Activated CD4-positive, CD25-positive, alpha-beta regulatory T cell (primary cell): ENCODE data around the gene PTGS1.
A peak's percentile ranks its signal among the peaks of the same experiment; 100 is the strongest.
"Not testable (repeated sequence)": the region's sequence is repeated elsewhere in the genome, so short reads cannot be mapped to it uniquely, and the experiment has no call there.

ENCODE experiments used
- DNase-seq, 4 experiments: peaks; one replicate each; lab custom pipeline; 2025; lab: John Stamatoyannopoulos, UW

The PTGS1 gene

GRCh38 chr9:122347348-122348287 lies 23.2 kb upstream of the PTGS1 start:
- DNase-seq = no peak

DNA sequence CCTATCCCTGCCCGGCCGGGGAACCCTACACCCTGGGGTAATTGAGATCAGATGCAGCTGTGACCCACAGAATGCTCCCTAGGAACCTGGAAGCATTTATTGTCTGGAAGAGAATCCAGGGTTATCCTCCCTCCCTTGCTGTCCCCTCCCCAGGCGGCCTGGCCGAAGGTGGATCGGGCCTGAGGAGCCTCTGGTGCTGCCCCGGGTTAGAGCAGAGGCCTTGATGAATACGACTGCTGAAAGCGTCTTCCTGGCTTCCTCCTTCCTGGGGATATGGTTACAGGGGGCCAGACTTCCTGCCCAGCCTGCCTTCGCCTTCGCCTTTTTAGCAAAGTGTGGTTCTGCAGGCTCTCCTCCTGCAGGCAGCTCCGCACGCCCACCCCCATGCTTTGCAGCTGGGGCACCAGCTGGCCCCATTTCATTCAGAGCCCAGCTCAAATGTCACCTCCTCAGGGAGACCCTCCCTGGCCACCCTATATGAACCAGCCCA lies 22.5 kb upstream of the PTGS1 start:
- DNase-seq = no peak

DNA sequence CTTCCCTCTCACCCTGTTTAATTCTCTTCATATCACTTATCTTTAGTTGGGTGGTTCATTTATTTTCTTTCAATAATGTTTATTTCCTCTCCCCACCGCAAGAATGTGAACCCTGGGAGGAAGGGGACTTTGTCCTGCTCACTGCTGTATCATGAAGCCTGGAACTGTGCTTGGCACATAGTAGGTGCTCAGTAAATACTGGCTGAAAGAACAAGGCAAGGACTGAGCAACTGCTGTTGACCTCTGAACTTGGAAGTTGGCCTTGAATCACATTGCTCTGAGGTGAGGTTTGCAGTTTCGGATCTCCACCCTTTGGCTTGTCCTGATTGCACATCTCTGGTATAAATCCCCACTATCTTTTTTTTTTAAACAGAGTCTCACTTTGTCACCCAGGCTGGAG lies 22.0 kb upstream of the PTGS1 start:
- no peak for DNase-seq

DNA sequence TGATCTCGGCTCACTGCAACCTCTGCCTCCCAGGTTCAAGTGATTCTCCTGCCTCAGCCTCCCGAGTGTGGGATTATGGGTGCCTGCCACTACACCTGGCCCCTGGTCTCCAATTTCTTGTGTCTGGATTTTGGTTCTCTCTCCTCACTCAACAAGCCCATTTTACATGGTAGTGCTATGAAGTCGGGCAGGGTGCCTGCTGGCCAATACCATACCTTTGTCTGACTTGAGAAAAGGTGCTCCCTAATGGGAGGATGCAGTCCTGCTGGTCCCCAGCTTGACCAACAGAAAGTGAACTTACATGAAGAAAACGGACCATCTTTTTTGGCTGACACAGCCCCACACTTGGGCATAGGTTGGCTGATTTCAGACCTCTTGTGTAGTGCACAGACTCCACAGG lies 21.6 kb upstream of the PTGS1 start:
- no peak for DNase-seq

DNA sequence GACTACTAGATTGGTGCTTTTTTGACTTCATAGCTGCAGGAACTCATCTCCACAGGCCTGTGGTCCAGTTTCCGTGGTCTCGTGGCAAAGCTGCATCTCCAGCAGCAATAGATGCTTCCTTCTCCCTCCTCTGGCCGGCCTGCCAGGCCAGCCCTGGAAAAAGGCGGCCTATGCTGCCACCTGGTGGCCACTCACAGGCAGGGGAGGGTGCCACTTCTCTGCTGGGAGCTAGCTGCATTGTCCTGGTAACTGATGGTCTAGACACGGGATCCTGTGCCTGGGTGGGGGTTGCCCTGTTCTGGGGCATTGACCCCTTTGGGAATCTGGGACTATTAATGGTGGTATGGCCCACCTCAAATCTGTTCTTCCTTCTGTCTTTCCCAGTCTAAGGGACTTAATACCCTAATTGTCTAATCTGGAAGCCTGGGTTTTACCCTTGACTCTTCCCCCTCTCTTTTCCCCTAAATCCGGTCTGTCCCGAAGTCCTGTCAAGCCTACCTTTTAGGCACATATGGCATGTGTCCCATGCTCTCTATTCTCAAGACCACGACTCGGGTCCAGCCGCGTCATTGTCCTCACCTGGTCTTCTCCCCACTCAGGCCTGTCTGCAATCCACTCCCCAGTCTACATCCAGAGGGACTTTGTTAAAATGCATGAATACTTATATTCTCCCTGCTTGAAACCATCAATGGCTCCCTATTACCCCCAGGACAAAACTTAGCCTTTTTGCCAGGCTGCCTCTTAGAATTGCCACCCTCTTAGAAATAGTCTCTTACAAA lies 20.1 kb upstream of the PTGS1 start:
- peak; percentile 56 to 65 (median 56) for DNase-seq

- no peak for DNase-seq
Measured at GRCh38 chr9:122354536-122355199, 16.2 kb upstream of the PTGS1 start.

DNA sequence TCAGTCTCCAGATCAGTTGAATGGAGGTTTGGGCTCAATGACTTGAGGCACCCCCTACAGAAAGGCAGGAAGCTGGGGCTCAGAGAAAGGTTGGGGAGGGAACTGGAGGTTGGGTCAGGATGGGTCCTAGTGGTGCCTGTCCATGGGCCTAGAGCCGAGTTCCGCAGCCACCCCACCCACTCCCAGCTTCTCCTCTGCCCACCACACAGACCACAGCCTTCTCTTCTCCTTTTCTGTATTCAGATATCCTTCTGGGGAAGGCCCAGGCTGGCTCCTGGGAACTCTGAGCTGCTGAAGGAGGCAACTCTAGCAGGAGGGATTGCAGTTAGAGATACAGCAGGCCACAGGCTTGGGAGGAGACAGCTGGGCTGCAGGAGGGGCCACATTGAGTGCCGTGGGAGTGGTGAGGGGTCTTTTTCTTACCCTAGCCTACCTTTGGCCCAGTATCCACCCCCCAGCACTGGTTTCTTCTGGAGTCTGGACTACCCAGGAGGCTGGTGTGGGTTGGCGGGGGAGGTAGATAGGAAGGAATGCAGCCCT lies 15.4 kb upstream of the PTGS1 start:
- DNase-seq = no peak

GRCh38 chr9:122356627-122357026 lies 14.2 kb upstream of the PTGS1 start:
- DNase-seq = no peak

DNA sequence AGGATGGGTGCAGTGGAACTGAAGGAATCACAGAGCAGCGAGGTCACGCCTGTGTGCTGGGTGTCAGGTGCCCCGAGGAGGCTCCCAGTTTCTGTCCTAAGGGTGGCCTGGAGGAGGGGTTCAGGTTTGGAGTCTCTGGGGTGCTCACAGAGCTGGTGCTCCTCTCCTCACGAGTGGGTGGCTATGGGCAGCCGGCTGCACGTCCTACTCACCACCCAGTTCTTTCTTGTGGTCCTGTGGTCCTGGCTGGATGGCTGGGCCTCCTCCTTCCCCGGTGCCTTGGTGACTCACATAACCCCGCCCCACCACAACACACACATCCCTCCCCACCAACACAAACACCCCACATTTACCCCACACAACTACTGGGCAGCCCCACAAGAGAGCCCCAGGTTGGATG lies 9.9 kb upstream of the PTGS1 start:
- no peak for DNase-seq

- DNase-seq = not testable (repeated sequence)
Measured at GRCh38 chr9:122363131-122363530, 7.7 kb upstream of the PTGS1 start.

DNA sequence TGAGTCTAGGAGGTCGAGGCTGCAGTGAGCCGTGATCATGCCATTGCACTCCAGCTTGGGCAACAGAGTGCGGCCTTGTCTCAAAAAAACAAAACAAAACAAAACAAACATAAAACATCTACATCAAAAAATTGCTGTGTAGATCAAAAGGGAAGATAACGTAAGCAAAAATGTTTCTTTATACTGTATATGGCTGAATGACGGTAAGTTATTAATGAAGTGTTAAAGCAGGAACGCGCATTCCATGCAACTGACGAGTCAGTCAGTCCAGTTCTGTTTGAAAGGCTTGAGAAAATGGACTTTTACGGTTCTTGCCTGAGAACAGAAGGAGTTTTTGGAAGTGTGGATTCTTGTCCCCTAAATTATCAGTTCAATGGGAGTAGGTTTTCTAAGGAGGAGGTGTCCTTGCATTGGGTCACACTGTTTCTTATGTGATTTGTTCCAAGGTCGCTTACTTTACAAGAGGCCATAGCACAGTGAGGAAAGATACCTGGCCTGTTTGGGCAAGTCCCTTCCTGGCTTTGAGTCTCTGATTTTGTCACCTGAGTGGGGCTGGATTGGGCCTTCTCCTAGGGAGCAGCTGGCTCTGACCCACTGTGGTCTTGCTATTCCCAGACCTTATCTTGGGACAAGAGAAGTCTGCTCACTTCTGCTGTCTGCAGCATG lies 6.6 kb upstream of the PTGS1 start:
- no peak for DNase-seq

DNA sequence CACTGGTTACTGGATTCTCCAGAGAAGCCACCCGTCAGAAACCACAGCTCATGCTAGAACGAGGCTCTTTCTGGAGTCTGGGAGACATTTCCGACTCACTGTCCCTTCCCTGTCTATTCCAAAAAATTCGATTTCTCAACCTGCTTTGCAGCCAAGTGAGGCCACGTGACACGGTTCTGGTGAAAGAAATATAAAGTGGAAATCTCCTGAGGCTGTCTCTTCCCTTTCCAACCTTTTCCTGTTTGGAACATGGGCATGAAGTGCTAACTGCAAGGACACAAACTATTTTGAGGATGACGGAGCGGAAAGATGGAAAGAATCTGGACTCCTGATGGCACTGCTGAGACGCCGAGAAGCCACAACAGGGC lies 6.1 kb upstream of the PTGS1 start:
- no peak for DNase-seq

DNA sequence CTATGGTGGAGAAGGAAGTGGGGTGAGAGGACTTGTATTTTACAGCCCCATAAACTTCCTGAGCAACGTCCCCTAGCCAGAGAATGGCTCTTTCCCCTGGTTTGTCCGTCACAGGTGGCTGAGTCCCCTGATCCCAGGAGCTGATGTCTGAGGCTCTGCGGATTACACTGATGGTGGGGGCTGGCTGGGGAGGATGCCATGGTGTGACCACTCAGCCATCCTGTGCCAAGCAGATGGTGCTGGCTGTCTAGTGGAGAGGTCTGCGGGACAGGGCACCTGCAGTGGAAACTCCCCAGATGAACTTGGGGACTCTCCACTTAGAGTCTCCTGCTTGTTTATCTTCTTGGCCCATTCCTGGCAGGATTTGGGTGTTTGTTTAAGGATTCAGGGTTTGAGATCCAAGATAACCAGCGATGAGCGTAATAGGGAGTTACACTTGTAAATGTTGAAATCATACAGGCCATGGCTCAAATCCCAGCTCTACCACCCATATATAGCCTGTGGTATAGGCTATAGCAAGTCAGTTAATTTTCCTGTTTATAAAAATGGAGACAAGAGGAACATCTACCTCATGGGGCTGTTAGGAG lies 4.7 kb upstream of the PTGS1 start:
- DNase-seq = no peak

DNA sequence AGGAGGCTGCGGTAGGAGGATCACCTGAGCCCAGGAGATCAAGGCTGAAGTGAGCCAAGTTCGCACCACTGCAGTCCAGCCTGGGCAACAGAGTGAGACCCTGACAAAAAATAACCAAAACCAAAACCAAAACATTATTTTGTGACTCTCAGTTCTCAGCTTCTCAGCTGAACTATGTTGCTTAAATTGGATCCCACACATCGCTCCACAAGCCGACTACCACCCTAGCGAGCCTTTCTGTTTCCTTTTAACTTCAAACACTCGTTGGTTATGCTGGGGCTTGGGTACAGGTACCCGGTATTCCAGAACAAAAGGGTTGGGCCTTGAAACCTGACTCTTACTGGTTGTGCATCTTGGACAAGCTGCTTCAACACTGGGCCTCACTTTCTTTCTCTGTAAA lies 3.8 kb upstream of the PTGS1 start:
- DNase-seq = no peak

DNA sequence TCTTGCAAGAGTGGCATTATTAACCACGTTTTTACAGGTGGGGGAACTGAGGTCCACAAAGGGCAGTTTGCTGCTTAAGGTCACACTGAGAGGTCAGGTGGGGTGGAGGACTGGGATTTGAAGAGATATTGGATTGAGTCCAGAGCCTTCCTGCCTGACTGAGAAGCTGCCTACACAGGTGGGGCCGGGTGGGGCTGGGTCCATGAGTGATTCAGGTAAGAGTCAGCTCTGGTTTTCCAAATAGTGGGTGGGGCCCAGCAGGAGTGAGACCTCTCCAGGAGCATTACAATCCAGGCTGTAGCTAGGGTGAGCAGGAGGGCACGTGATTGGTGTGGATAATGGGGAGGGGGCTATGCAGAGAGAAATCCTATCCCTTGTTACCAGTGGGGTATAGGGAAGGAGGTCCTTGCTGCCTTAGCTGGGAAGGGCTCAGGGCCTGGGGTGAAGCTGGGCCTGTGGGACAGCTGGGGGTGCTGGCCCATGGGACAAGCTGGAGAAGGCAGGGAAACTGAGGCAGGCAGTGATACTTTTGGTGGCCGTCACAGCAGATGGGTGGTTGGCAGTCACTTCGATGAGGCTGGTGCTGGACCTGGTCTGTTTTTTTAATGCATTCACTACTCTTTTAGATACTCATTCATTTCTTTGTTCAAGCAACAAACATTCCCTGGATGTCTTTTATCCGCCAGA lies 2.9 kb upstream of the PTGS1 start:
- no peak for DNase-seq

GRCh38 chr9:122368642-122369041 lies 2.2 kb upstream of the PTGS1 start:
- DNase-seq = no peak

- no peak for DNase-seq
Measured at GRCh38 chr9:122370303-122370702, 521 bp upstream of the PTGS1 start.

DNA sequence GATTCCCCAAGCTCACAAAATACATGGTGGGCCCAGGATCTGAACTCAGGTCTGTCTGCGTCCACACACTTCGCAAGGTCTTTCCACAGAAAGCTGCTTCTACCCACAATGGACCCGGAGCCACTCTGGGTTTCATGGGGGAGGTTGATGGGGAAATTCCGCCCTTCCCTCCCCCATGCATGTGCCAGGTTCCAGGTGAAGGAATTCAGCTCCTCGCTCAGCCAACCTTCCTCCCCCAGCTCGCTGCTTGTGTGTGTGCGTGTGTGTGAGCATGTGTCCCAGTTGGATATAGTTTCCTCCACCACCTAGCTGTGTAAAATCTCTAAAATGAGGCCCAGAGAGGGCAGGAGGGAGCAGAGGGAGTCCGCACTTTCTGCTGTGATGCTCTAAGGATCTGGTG lies 1.0 kb downstream of the PTGS1 start:
- DNase-seq = no peak

DNA sequence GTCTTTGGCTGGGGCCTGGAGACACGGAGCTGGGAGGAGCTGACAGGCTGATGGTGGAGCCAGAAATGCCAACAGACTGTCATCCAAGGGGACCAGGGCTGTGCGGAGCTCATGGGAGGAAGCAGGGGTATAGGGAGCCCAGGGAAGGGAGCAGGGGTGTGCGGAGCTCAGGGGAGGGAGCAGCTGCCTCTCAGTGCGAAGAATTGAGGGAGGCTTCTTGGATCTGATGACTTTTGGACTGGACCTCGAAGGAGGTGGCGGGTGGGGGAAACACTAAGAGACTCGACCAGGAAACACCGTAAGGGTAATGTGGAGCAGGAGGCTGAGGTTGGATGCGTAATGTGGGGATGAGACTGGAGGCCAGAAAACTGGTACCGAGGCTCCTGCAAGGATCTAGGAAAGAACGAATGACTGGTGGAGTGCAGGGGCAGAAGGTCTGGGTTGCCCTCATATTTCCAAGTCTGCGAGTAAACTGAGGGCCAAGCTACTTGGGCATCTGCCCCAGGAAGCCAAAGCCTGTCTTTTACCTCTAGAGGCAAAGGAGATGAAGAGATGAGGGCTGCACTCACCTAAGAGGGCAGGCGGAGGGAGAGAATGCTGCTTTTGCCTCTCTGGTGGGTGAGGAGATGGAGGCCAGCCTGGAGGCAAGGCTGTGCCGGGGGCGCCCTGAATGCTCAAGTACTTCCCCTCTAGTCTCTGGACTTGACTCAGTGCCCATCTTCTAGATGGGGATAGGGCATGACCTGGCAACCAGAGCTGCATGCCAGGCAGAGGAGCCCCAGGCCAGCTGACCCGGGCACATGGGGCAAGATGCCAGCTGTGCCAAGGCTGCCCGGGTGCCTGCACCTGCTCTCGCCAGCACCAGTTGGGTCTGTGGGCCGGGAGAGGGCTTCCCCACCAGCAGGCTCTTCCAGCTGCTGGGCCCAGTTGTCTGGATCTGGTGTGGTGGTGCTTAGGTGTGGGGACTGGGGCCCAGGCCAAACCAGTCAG lies 2.3 kb downstream of the PTGS1 start:
- no peak for DNase-seq
